Fibroblast of mammary gland (primary cell): ENCODE measurements around the gene ZC2HC1B.

Experiments
- DNase-seq: peaks from one replicate; pipeline ENCODE4 v3.0.0-alpha.2; 2010; ENCODE audit warnings: low read depth
- H3K4me3 ChIP-seq: 2 replicates; pipeline ENCODE4 v1.5.1; 2011; ENCODE audit warnings: low read depth, mild to moderate bottlenecking, low read length, moderate library complexity; ENCODE audit not compliant: control insufficient read depth
- CTCF ChIP-seq: conservative IDR thresholded peaks from 2 replicates; pipeline ENCODE4 v1.5.1; 2011; ENCODE audit warnings: low read depth, low read length, inconsistent platforms; ENCODE audit not compliant: control insufficient read depth, insufficient read depth

The ZC2HC1B gene

GRCh38 chr6:143986463-143987065 is 122.3 kb downstream of the ZC2HC1B start:
- no peak for DNase-seq
- no peak overlapping the region for H3K4me3 ChIP-seq
- no peak for TF ChIP-seq CTCF
